Smooth muscle cell (in vitro differentiated cells): ENCODE data around the gene TYW1. TPM values are rescaled to one million over a fixed set of nuclear protein-coding genes. Genes with fewer than 3 reads are reported as not detected.
A peak's percentile ranks its signal among the peaks of the same experiment; 100 is the strongest.
"Not testable (repeated sequence)": the region's sequence is repeated elsewhere in the genome, so short reads cannot be mapped to it uniquely, and the experiment has no call there.

Experiments
- DNase-seq: peaks from one replicate; lab custom pipeline; 2025; ENCODE audit not compliant: unreplicated experiment; lab: John Stamatoyannopoulos, UW
- H2AFZ ChIP-seq: fragments of 200-600 bp; sonication (generic); 2 replicates; pipeline ENCODE4 v1.6.0; 2016; ENCODE audit warnings: antibody characterized with exemption, low read depth, mild to moderate bottlenecking
- H3F3A ChIP-seq: fragments of 200-600 bp; sonication (generic); 2 replicates; pipeline ENCODE4 v1.6.0; 2017; ENCODE audit warnings: antibody characterized with exemption, low read depth
- H3K27ac ChIP-seq: fragments of 200-600 bp; sonication (generic); 2 replicates; pipeline ENCODE4 v1.5.1; 2016; ENCODE audit warnings: low read depth, mild to moderate bottlenecking
- H3K27me3 ChIP-seq: fragments of 200-600 bp; sonication (generic); 2 replicates; pipeline ENCODE4 v1.6.1; 2016; ENCODE audit warnings: low read depth, mild to moderate bottlenecking
- H3K36me3 ChIP-seq: fragments of 200-600 bp; sonication (generic); 2 replicates; pipeline ENCODE4 v1.5.1; 2016; ENCODE audit warnings: low read depth
- H3K4me1 ChIP-seq: fragments of 200-600 bp; sonication (generic); 2 replicates; pipeline ENCODE4 v1.5.1; 2016; ENCODE audit warnings: low read depth
- H3K4me2 ChIP-seq: fragments of 200-600 bp; sonication (generic); 2 replicates; pipeline ENCODE4 v1.6.0; 2016; ENCODE audit warnings: mild to moderate bottlenecking
- H3K4me3 ChIP-seq: fragments of 200-600 bp; sonication (generic); 2 replicates; pipeline ENCODE4 v1.5.1; 2016; ENCODE audit warnings: mild to moderate bottlenecking
- H3K79me2 ChIP-seq: fragments of 200-600 bp; sonication (generic); 2 replicates; pipeline ENCODE4 v1.6.0; 2016; ENCODE audit warnings: low read depth, mild to moderate bottlenecking
- H3K9ac ChIP-seq: fragments of 200-600 bp; sonication (generic); 2 replicates; pipeline ENCODE4 v1.6.0; 2016; ENCODE audit warnings: low read depth
- H3K9me3 ChIP-seq: fragments of 200-600 bp; sonication (generic); replicated peaks from 2 replicates; pipeline ENCODE4 v1.5.1; 2016; ENCODE audit warnings: low read depth
- H4K20me1 ChIP-seq: fragments of 200-600 bp; sonication (generic); 2 replicates; pipeline ENCODE4 v1.6.0; 2016; ENCODE audit warnings: low read depth
- CTCF ChIP-seq: fragments of 200-600 bp; sonication (generic); IDR thresholded peaks from 2 replicates; pipeline ENCODE4 v1.5.1; 2017; ENCODE audit warnings: borderline replicate concordance, mild to moderate bottlenecking, antibody characterized with exemption; ENCODE audit not compliant: insufficient read depth, poor library complexity, severe bottlenecking
- WGBS: methylation state at CpG from one replicate; pipeline ENCODE4 v1.1.7; 2016; ENCODE audit warnings: low lambda C conversion rate; 5-methylcytosine and 5-hydroxymethylcytosine counted together
- polyA plus RNA-seq: library from polyadenylated mRNA; unstranded; fragments of >200 nt; fragmentation: Nextera tagmentation; extraction: Ambion mirVana; gene quantifications from 2 replicates; pipeline ENCODE4 v1.2.1, GENCODE V29; 2016
- total RNA-seq: library from RNA; depleted of rRNA; stranded (reverse); fragments of >200 nt; gene quantifications from 2 replicates; pipeline ENCODE4 v1.2.3, GENCODE V29; 2014

TYW1 gene
- total and polyA plus RNA-seq, 2 experiments from 2014 or later: 12.4 to 42.5 TPM

- 99% methylated on average over 4 of the region's 4 CpGs for WGBS
- no peaks in the 10 kb centered on the region for H4K20me1 ChIP-seq
- H3K4me3 ChIP-seq: no peak overlapping the region
- no peak for TF ChIP-seq CTCF
- no peaks in the 10 kb centered on the region for H3K79me2 ChIP-seq
- no peak overlapping the region for H3K9ac ChIP-seq
- H3K27me3 ChIP-seq: no peaks in the 10 kb centered on the region
- H3K4me2 ChIP-seq: no peak overlapping the region
- no peak overlapping the region for H3K27ac ChIP-seq
- H3F3A ChIP-seq: no peaks in the 10 kb centered on the region
- H3K36me3 ChIP-seq: no peaks in the 10 kb centered on the region
- no peak overlapping the region for H2AFZ ChIP-seq
- no peak for DNase-seq
- H3K4me1 ChIP-seq: no peaks in the 10 kb centered on the region
- H3K9me3 ChIP-seq: no peaks in the 10 kb centered on the region
Observed at GRCh38 chr7:67209256-67209655, 212.6 kb downstream of the TYW1 start.

GRCh38 chr7:67210567-67210966 is 213.9 kb downstream of the TYW1 start:
- Histone ChIP-seq H3K36me3 (no peaks in the 10 kb centered on the region), H3F3A (no peaks in the 10 kb centered on the region), H3K27ac (no peak overlapping the region), H3K9me3 (no peaks in the 10 kb centered on the region), H3K9ac (no peak overlapping the region), H3K27me3 (no peaks in the 10 kb centered on the region), H4K20me1 (no peaks in the 10 kb centered on the region), H3K4me3 (no peak overlapping the region), H2AFZ (no peak overlapping the region), H3K4me2 (no peak overlapping the region), H3K79me2 (no peaks in the 10 kb centered on the region), H3K4me1 (no peaks in the 10 kb centered on the region)
- 92% methylated on average over 7 of the region's 7 CpGs for WGBS
- no peak for TF ChIP-seq CTCF
- no peak for DNase-seq

- not testable (repeated sequence) for H3K36me3 ChIP-seq, H3K9ac ChIP-seq, H3F3A ChIP-seq, H3K4me2 ChIP-seq, H3K4me3 ChIP-seq, H3K27ac ChIP-seq, H4K20me1 ChIP-seq, H3K9me3 ChIP-seq, DNase-seq, H2AFZ ChIP-seq, H3K27me3 ChIP-seq, H3K4me1 ChIP-seq, H3K79me2 ChIP-seq
- 85% methylated on average over 10 of the region's 10 CpGs for WGBS
Observed at GRCh38 chr7:67211650-67212330, 215.2 kb downstream of the TYW1 start.

GRCh38 chr7:67213038-67213437 is 216.4 kb downstream of the TYW1 start:
- not testable (repeated sequence) for H3F3A ChIP-seq, H3K9me3 ChIP-seq, H3K27me3 ChIP-seq, DNase-seq, H3K27ac ChIP-seq, H3K79me2 ChIP-seq, H3K4me3 ChIP-seq, H3K36me3 ChIP-seq, H4K20me1 ChIP-seq, H3K4me2 ChIP-seq, H3K9ac ChIP-seq, H2AFZ ChIP-seq, H3K4me1 ChIP-seq
- WGBS: 96% methylated on average over 7 of the region's 7 CpGs

- H3K4me3 ChIP-seq, H3K4me1 ChIP-seq, DNase-seq, H3K36me3 ChIP-seq, H3K79me2 ChIP-seq, H3K9me3 ChIP-seq, H3K4me2 ChIP-seq, H3K9ac ChIP-seq, H4K20me1 ChIP-seq, H3F3A ChIP-seq, H3K27me3 ChIP-seq, H2AFZ ChIP-seq: not testable (repeated sequence)
- peak overlapping the region; percentile 71 for H3K27ac ChIP-seq
- WGBS: 25% methylated on average over 2 of the region's 2 CpGs
Observed at GRCh38 chr7:67223551-67223950, 226.9 kb downstream of the TYW1 start.

- not testable (repeated sequence) for H3K79me2 ChIP-seq, H3K27me3 ChIP-seq, H3K9me3 ChIP-seq, H3K4me3 ChIP-seq, H4K20me1 ChIP-seq, H3K36me3 ChIP-seq, H3K4me1 ChIP-seq, H3F3A ChIP-seq, DNase-seq, H2AFZ ChIP-seq
- Histone ChIP-seq H3K9ac (peak overlapping the region; percentile 73), H3K27ac (peak overlapping the region; percentile 86), H3K4me2 (peak overlapping the region; percentile 54)
- 29% methylated on average over 5 of the region's 5 CpGs for WGBS
Observed at GRCh38 chr7:67226340-67226907, 229.8 kb downstream of the TYW1 start.

GRCh38 chr7:67226967-67227366 is 230.3 kb downstream of the TYW1 start:
- not testable (repeated sequence) for H3K79me2 ChIP-seq, H3K4me3 ChIP-seq, H3K4me1 ChIP-seq, H3K36me3 ChIP-seq, H4K20me1 ChIP-seq, DNase-seq, H3K27me3 ChIP-seq, H2AFZ ChIP-seq, H3K9me3 ChIP-seq, H3F3A ChIP-seq
- Histone ChIP-seq H3K27ac (peak overlapping the region; percentile 86), H3K9ac (peak overlapping the region; percentile 73), H3K4me2 (peak overlapping the region; percentile 54)
- WGBS: 90% methylated on average over 6 of the region's 6 CpGs
